OCI-LY3 (cell line): ENCODE results near the gene KRTAP3-3.
"Not testable (repeated sequence)": the region's sequence is repeated elsewhere in the genome, so short reads cannot be mapped to it uniquely, and the experiment has no call there.

Experiments
- CTCF ChIP-seq: fragments of 200-600, 300-600 bp; sonication (generic); IDR thresholded peaks from 2 replicates; pipeline ENCODE4 v1.5.1; 2014; ENCODE audit warnings: antibody characterized with exemption, low read length, low read depth
- EZH2phosphoT487 ChIP-seq: fragments of 200-600 bp; shearing (Covaris generic); IDR thresholded peaks from 2 replicates; pipeline ENCODE4 v1.6.1; 2018; ENCODE audit warnings: antibody characterized with exemption, mixed run types, low read depth

GRCh38 chr17:41040783-41041571, 47.0 kb upstream of the KRTAP3-3 start, which contains the start of gene KRTAP1-1:
- not testable (repeated sequence) for TF ChIP-seq CTCF, EZH2phosphoT487
